Esophagus muscularis mucosa (tissue), 4 donors: Measurements from ENCODE around the gene RASAL1.

Experiments used
- EP300 ChIP-seq: sonication (generic); formaldehyde crosslinking; IDR thresholded peaks from one replicate; pipeline ENCODE4 v1.6.1; 2017; ENCODE audit warnings: antibody characterized with exemption
- POLR2A ChIP-seq: fragments of 450-650 bp; IDR thresholded peaks from one replicate; pipeline ENCODE4 v1.6.1; 2017; ENCODE audit warnings: antibody characterized with exemption, moderate library complexity, mild to moderate bottlenecking, low read depth
- TF ChIP-seq, protein P1 (sequence below), 3 experiments: fragments of 200-600 bp in 2 of 3; fragments of 450-650 bp in 1 of 3; sonication (generic) in 2 of 3; IDR thresholded peaks; one replicate each; pipeline ENCODE4 v1.5.1; 2017 to 2019; ENCODE audit warnings: antibody characterized with exemption in 3 of 3, mild to moderate bottlenecking in 2 of 3, moderate library complexity in 1 of 3

- TF ChIP-seq POLR2A = no peak
- TF ChIP-seq, protein P1, sequence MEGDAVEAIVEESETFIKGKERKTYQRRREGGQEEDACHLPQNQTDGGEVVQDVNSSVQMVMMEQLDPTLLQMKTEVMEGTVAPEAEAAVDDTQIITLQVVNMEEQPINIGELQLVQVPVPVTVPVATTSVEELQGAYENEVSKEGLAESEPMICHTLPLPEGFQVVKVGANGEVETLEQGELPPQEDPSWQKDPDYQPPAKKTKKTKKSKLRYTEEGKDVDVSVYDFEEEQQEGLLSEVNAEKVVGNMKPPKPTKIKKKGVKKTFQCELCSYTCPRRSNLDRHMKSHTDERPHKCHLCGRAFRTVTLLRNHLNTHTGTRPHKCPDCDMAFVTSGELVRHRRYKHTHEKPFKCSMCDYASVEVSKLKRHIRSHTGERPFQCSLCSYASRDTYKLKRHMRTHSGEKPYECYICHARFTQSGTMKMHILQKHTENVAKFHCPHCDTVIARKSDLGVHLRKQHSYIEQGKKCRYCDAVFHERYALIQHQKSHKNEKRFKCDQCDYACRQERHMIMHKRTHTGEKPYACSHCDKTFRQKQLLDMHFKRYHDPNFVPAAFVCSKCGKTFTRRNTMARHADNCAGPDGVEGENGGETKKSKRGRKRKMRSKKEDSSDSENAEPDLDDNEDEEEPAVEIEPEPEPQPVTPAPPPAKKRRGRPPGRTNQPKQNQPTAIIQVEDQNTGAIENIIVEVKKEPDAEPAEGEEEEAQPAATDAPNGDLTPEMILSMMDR (IDR thresholded peaks at IDR 0.05) = no peak
- no peak for TF ChIP-seq EP300
Measured at GRCh38 chr12:113056631-113057488, 78.7 kb downstream of the RASAL1 start, which contains the start of gene DTX1.
